Endothelial cell of umbilical vein (primary cell): Measurements from ENCODE around the gene SLC1A4. TPM values are rescaled to one million over a fixed set of nuclear protein-coding genes. Genes with fewer than 3 reads are reported as not detected.

Source experiments
- BruUV-seq: library from RNA; stranded (reverse); fragments of 400-500 nt; replicated peaks from 2 replicates; lab custom pipeline; 2021; lab: Mats Ljungman, UMichigan
- CTCF ChIA-PET: fragments of 300-600, 350-600 bp; sonication (Branson Sonifier 250); formaldehyde crosslinking; loops from one replicate; lab custom pipeline; 2021; ENCODE audit warnings: antibody characterized with exemption, inconsistent platforms; lab: Charles Lee
- POLR2A ChIA-PET: fragments of 300-600, 350-600 bp; sonication (Branson Sonifier 250); formaldehyde crosslinking; loops from one replicate; lab custom pipeline; 2021; ENCODE audit warnings: antibody characterized with exemption, inconsistent platforms; lab: Charles Lee
- DNase-seq: peaks from one replicate; pipeline ENCODE4 v3.0.0-alpha.2; 2011; ENCODE audit warnings: low read depth, low spot score
- FAIRE-seq: peaks from 2 replicates; lab custom pipeline; 2011; peaks lifted over from hg19 to GRCh38; lab: Jason Lieb, UNC
- H2AFZ ChIP-seq: 2 replicates; pipeline ENCODE4 v1.6.0; 2012; ENCODE audit warnings: low read depth, low read length, control low read depth, inconsistent platforms
- H3K27ac ChIP-seq: 2 replicates; pipeline ENCODE4 v1.5.1; 2011; ENCODE audit warnings: low read depth, mild to moderate bottlenecking, control low read depth, low read length, moderate library complexity; ENCODE audit not compliant: insufficient read depth
- H3K27me3 ChIP-seq, 2 experiments: 2 replicates each; pipeline versions ENCODE4 v1.6.0 to v1.6.1; 2011; ENCODE audit warnings: low read length in 2 of 2, mixed read lengths in 1 of 2; ENCODE audit not compliant: control insufficient read depth in 2 of 2, insufficient read depth in 2 of 2
- H3K36me3 ChIP-seq, 2 experiments: 2 replicates in 1 of 2; 3 replicates in 1 of 2; pipeline ENCODE4 v1.5.1; 2011; ENCODE audit warnings: low read length in 2 of 2, mild to moderate bottlenecking in 1 of 2, moderate library complexity in 1 of 2; ENCODE audit not compliant: control insufficient read depth in 2 of 2, insufficient read depth in 2 of 2; ENCODE audit errors: extremely low read depth in 1 of 2
- H3K4me1 ChIP-seq: 3 replicates; pipeline ENCODE4 v1.5.1; 2011; ENCODE audit warnings: mild to moderate bottlenecking, low read length; ENCODE audit not compliant: control insufficient read depth, insufficient read depth; ENCODE audit errors: extremely low read depth
- H3K4me2 ChIP-seq: 2 replicates; pipeline ENCODE4 v1.6.1; 2011; ENCODE audit warnings: low read length, control low read depth, mixed read lengths; ENCODE audit not compliant: insufficient read depth
- H3K4me3 ChIP-seq, 3 experiments: fragments of 200-600 bp in 1 of 3; sonication (generic), shearing (Covaris generic) in 1 of 3; replicated peaks in 1 of 3; 2 replicates each; pipeline ENCODE4 v1.5.1; 2011 to 2016; ENCODE audit warnings: control low read depth in 3 of 3, low read length in 3 of 3, mild to moderate bottlenecking in 2 of 3, inconsistent platforms in 1 of 3, low read depth in 1 of 3, moderate library complexity in 1 of 3; ENCODE audit not compliant: insufficient read depth in 1 of 3
- H3K79me2 ChIP-seq: 2 replicates; pipeline ENCODE4 v1.6.0; 2012; ENCODE audit warnings: low read length, inconsistent platforms; ENCODE audit not compliant: control insufficient read depth, insufficient read depth
- H3K9ac ChIP-seq: replicated peaks from 2 replicates; pipeline ENCODE3; 2011; ENCODE audit warnings: low read length, control low read depth; ENCODE audit not compliant: insufficient read depth; ENCODE audit errors: extremely low read depth
- H3K9me1 ChIP-seq: replicated peaks from 3 replicates; pipeline ENCODE4 v1.6.0; 2011; ENCODE audit warnings: mild to moderate bottlenecking, low read length; ENCODE audit not compliant: control insufficient read depth, insufficient read depth; ENCODE audit errors: extremely low read depth
- H3K9me3 ChIP-seq: replicated peaks from 2 replicates; pipeline ENCODE4 v1.5.1; 2012; ENCODE audit warnings: low read length, inconsistent platforms; ENCODE audit not compliant: control insufficient read depth, insufficient read depth
- H4K20me1 ChIP-seq: replicated peaks from 2 replicates; pipeline ENCODE3; 2011; ENCODE audit warnings: mild to moderate bottlenecking, low read length; ENCODE audit not compliant: control insufficient read depth, insufficient read depth; ENCODE audit errors: extremely low read depth
- CTCF ChIP-seq, 2 donors: IDR thresholded peaks; 1 replicate in 1 of 2; 2 replicates in 1 of 2; pipeline ENCODE4 v1.5.1; 2011; ENCODE audit warnings: low read length in 2 of 2, mild to moderate bottlenecking in 2 of 2, moderate library complexity in 2 of 2, control low read depth in 1 of 2, inconsistent platforms in 1 of 2, low read depth in 1 of 2; ENCODE audit not compliant: insufficient read depth in 1 of 2; ENCODE audit errors: extremely low read depth in 1 of 2
- EZH2 ChIP-seq: IDR thresholded peaks from 2 replicates; pipeline ENCODE4 v1.6.1; 2012; ENCODE audit warnings: borderline replicate concordance, low read depth, mild to moderate bottlenecking, moderate library complexity, low read length, inconsistent platforms; ENCODE audit not compliant: severe bottlenecking
- FOS ChIP-seq: IDR thresholded peaks from 2 replicates; pipeline ENCODE4 v1.6.1; 2011; ENCODE audit warnings: mild to moderate bottlenecking, low read length, moderate library complexity, borderline replicate concordance; ENCODE audit not compliant: insufficient read depth
- GATA2 ChIP-seq: IDR thresholded peaks from 2 replicates; pipeline ENCODE4 v1.7.0; 2011; ENCODE audit warnings: low read depth, mild to moderate bottlenecking, moderate library complexity, mixed read lengths, low read length; ENCODE audit not compliant: insufficient read length, insufficient read depth
- JUN ChIP-seq: IDR thresholded peaks from 2 replicates; pipeline ENCODE4 v1.6.1; 2011; ENCODE audit warnings: borderline replicate concordance, low read depth; ENCODE audit not compliant: insufficient read length, insufficient read depth
- MAX ChIP-seq: IDR thresholded peaks from 2 replicates; pipeline ENCODE4 v1.6.1; 2011; ENCODE audit not compliant: insufficient read depth, insufficient read length
- MYC ChIP-seq: IDR thresholded peaks from one replicate; pipeline ENCODE4 v1.6.1; 2011; ENCODE audit warnings: mild to moderate bottlenecking, low read depth, low read length
- POLR2A ChIP-seq: IDR thresholded peaks from 2 replicates; pipeline ENCODE4 v1.6.1; 2012; ENCODE audit warnings: low read depth, mild to moderate bottlenecking, control low read depth, low read length
- POLR2AphosphoS5 ChIP-seq: IDR thresholded peaks from 2 replicates; pipeline ENCODE4 v1.6.1; 2012; ENCODE audit warnings: low read depth, mild to moderate bottlenecking, control low read depth, low read length, moderate library complexity; ENCODE audit not compliant: insufficient read depth
- dilution Hi-C: fragments of 300-500 bp; cut with MboI; formaldehyde crosslinking; loops from one replicate; pipeline ENCODE4 v1.15.0; 2019; ENCODE audit warnings: low sequenced_read_pairs; ENCODE audit not compliant: extremely low pct_ligation_motif_present
- intact Hi-C: fragments of 100-400 bp; cut with micrococcal nuclease; formaldehyde crosslinking; loops from one replicate; pipeline ENCODE4 v1.10.0; 2022
- polyA plus RNA-seq, 4 experiments: library from polyadenylated mRNA; depleted of rRNA in 3 of 4; stranded (reverse) in 3 of 4; unstranded in 1 of 4; fragments of >200 nt; gene quantifications; 2 replicates each; pipeline versions ENCODE4 v1.2.1 to v1.2.3, GENCODE V29; 2011 to 2012; ENCODE audit warnings: missing spikeins in 1 of 4
- total RNA-seq: library from RNA; stranded (reverse); gene quantifications from 2 replicates; pipeline ENCODE4 v1.2.3, GENCODE V29; 2021

The SLC1A4 gene
- total and polyA plus RNA-seq, 2 donors (not counting 3 experiments of a cell fraction or from before 2014, with no cell fraction given): 9.9 to 13.9 TPM

GRCh38 chr2:64992990-64993389 lies 3.8 kb downstream of the SLC1A4 start:
- dilution Hi-C loops: no loop called here
- Histone ChIP-seq H3K4me3 (no peak overlapping the region), H3K9me3 (no peaks in the 10 kb centered on the region), H3K4me2 (no peak overlapping the region), H3K4me1 (peaks cover 13% of the 10 kb centered on the region), H2AFZ (no peak overlapping the region), H3K27me3 (no peaks in the 10 kb centered on the region), H3K36me3 (no peaks in the 10 kb centered on the region), H3K79me2 (no peaks in the 10 kb centered on the region), H3K9me1 (no peaks in the 10 kb centered on the region), H4K20me1 (no peaks in the 10 kb centered on the region), H3K9ac (no peak overlapping the region), H3K27ac (no peak overlapping the region)
- ChIA-PET POLR2A (no interaction called here), CTCF (interaction anchor here (0.9 to 2.2 kb wide), 3 partner anchors 33 to 176 kb away, joined by 3 to 7 read pairs (median 4); no protein-coding TSS in a partner anchor)
- FAIRE-seq: no peak
- BruUV-seq: no TSS peak
- TF ChIP-seq JUN (no peak), GATA2 (no peak), MAX (no peak), POLR2A (no peak), FOS (no peak), EZH2 (no peak), POLR2AphosphoS5 (no peak), CTCF (IDR thresholded peaks at IDR 0.05; ENCODE audit: extremely low read depth in 1 of 2, insufficient read depth in 1 of 2, low read depth in 1 of 2, low read length in 2 of 2) (no peak), MYC (no peak)
- intact Hi-C loops: no loop called here
- no peak for DNase-seq
